ENCODE measurements around the gene OTUB1.

DNA sequence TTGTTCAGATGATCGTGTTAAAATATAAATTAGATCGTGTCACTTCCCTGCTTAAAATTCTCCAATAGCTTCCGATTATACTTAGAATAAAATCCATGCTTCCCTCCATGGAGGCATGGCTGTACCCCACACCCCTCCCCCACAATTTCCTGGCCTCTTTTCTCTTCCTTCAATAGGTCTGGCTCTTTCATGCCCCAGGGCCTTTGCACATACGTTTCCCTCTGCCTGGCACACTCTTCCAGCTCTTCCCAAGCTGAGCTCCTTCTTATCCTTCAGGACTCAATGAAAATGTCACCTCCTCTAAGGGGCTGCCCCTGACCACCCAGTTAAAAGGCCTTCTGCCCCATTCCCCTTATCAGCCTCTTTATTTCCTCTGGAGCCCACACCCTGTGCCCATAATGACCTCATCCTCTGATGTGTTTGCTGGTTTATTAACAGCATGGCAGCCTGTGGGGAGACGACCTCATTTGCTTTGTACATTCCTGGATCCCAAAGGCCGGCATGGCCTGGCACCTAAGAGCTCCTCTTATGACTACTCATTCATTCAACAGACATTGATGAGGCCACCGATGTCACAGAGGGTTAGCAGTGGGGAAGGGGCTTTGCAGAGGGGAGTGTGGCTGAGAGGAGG lies 40.5 kb downstream of the OTUB1 start:
- no peak for TF ChIP-seq EP300 (IDR thresholded peaks at IDR 0.05)
- TF ChIP-seq, protein P1, sequence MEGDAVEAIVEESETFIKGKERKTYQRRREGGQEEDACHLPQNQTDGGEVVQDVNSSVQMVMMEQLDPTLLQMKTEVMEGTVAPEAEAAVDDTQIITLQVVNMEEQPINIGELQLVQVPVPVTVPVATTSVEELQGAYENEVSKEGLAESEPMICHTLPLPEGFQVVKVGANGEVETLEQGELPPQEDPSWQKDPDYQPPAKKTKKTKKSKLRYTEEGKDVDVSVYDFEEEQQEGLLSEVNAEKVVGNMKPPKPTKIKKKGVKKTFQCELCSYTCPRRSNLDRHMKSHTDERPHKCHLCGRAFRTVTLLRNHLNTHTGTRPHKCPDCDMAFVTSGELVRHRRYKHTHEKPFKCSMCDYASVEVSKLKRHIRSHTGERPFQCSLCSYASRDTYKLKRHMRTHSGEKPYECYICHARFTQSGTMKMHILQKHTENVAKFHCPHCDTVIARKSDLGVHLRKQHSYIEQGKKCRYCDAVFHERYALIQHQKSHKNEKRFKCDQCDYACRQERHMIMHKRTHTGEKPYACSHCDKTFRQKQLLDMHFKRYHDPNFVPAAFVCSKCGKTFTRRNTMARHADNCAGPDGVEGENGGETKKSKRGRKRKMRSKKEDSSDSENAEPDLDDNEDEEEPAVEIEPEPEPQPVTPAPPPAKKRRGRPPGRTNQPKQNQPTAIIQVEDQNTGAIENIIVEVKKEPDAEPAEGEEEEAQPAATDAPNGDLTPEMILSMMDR (IDR thresholded peaks at IDR 0.05): no peak
- no peak for TF ChIP-seq POLR2A (IDR thresholded peaks at IDR 0.05)

Data from tibial nerve (tissue), 4 donors.